Measurements from ENCODE around the gene MRPL20.
A peak's percentile ranks its signal among the peaks of the same experiment; 100 is the strongest.

The MRPL20 gene

DNA sequence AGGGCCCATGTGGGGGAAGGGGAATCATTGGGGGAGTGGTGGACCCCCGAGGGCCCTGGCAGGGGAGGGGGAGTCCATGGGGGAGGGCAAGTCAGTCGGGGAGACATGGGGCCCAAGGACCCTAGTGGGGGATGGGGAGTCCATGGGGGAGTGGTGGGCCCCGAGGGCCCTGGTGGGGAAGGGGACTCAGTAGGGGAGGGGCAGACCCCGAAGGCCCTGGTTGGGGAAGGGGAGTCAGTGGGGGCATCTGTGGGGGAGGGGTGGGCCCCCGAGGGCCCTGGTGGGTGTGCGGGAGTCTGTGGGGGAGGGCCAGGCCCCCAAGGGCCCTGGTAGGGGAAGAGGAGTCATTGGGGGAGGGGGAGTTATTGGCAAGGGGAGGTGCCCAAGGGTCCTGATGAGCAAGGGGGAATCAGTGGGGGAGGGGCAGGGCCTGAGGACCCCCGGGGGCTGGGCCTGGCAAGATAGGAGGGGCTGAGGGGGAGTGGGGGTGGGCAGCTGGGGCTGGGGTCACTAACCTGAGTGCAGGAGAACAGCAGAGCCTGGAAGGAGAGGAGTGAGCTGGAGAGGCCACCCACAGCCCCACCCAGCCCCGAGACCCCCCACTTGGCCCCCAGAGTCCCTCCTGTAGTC is 50.8 kb downstream of the MRPL20 start (continued):
- TF ChIP-seq TCF4 (CRISPR knock-in tag; IDR thresholded peaks at IDR 0.05; ENCODE audit: borderline replicate concordance) (no peak), ISL1 (CRISPR knock-in tag; IDR thresholded peaks at IDR 0.05) (no peak)

DNA sequence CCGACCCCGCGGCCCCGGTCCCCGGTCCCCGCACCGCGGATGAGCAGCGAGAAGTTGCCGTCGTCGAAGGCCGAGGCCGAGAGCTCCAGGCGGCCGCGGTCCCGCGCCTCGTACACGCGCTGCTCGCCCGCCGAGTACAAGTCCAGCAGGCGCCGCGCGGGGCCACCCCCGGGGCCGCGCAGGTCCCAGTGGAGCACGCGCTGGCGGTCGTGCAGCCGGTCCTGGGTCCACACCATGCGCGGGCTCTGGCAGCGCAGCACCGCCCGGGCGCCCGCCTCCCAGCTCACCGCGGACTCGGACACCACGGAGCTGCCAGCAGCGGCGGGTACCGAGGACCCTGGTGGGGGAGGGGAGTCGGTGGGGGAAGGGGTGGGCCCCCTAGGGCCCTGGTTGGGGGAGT is 51.7 kb downstream of the MRPL20 start:
- peak; percentile 25 for ATAC-seq
- TF ChIP-seq RARB (CRISPR knock-in tag; IDR thresholded peaks at IDR 0.05) (no peak), OSR1 (CRISPR knock-in tag; IDR thresholded peaks at IDR 0.05) (no peak), SNAI2 (CRISPR knock-in tag; IDR thresholded peaks at IDR 0.05) (0 out of 2 replicates have a peak, but pooled peaks have one; percentile 57)
- TF ChIP-seq, protein P1, sequence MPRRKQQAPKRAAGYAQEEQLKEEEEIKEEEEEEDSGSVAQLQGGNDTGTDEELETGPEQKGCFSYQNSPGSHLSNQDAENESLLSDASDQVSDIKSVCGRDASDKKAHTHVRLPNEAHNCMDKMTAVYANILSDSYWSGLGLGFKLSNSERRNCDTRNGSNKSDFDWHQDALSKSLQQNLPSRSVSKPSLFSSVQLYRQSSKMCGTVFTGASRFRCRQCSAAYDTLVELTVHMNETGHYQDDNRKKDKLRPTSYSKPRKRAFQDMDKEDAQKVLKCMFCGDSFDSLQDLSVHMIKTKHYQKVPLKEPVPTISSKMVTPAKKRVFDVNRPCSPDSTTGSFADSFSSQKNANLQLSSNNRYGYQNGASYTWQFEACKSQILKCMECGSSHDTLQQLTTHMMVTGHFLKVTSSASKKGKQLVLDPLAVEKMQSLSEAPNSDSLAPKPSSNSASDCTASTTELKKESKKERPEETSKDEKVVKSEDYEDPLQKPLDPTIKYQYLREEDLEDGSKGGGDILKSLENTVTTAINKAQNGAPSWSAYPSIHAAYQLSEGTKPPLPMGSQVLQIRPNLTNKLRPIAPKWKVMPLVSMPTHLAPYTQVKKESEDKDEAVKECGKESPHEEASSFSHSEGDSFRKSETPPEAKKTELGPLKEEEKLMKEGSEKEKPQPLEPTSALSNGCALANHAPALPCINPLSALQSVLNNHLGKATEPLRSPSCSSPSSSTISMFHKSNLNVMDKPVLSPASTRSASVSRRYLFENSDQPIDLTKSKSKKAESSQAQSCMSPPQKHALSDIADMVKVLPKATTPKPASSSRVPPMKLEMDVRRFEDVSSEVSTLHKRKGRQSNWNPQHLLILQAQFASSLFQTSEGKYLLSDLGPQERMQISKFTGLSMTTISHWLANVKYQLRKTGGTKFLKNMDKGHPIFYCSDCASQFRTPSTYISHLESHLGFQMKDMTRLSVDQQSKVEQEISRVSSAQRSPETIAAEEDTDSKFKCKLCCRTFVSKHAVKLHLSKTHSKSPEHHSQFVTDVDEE (CRISPR knock-in tag; IDR thresholded peaks at IDR 0.05): no peak

DNA sequence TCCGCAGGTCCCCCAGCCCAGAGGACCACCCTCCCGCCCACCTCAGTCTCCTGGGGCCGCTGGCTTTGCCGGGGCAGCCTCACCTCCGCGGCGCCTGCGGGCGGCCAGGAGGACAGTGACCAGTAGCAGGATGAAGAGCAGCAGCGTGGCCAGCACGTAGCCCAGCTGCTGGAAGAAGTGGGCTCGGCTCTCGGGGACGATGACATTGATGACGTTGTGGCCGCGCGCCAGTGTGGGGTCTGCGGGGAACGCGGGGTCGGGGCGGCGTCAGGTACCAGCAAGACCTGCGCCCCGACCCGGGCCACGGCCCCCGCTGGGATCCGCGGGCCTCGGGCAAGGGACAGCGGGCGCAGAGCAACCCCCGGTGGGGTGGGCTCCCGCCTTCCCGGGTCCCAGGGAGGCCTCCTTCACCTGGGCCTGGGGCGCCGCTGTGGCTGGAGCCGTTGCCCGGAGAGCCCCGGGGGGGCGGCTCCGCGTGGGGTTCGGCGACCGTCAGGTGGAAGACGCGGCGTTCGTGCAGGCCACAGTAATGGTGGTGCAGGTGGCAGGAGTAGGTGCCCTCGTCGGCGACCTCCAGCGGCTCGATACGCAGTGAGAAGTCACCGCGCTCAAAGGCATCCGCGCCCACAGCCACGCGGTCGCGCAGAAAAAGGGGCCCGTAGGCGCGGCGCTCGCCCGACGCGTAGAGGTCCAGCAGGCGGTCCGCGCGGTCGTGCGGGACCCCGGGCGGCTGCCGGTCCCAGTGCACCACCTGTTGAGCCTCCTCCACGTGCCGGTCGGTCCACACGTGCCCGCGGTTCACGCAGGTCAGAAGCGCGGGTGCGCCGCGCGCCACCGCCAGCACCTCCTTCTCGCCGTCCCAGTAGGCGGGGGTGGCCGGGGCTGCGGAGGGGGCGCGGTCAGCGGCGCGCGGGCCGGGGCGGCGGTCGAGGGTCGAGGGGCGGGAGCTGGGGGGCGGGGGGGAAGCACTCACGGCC is 52.5 kb downstream of the MRPL20 start:
- ATAC-seq: peak; percentile 6; the same call in 1 of the 3 replicates
- no peak for TF ChIP-seq ZFP30 (CRISPR knock-in tag; IDR thresholded peaks at IDR 0.05)
- TF ChIP-seq ZNF565 (CRISPR knock-in tag; conservative IDR thresholded peaks at IDR 0.05; ENCODE audit: low read depth): no peak
- TF ChIP-seq TOX (CRISPR knock-in tag; IDR thresholded peaks at IDR 0.05; ENCODE audit: borderline replicate concordance): no peak
- no peak for TF ChIP-seq ZNF8 (CRISPR knock-in tag; IDR thresholded peaks at IDR 0.05)
- TF ChIP-seq GLIS3 (CRISPR knock-in tag; IDR thresholded peaks at IDR 0.05): no peak
- TF ChIP-seq, protein P2, sequence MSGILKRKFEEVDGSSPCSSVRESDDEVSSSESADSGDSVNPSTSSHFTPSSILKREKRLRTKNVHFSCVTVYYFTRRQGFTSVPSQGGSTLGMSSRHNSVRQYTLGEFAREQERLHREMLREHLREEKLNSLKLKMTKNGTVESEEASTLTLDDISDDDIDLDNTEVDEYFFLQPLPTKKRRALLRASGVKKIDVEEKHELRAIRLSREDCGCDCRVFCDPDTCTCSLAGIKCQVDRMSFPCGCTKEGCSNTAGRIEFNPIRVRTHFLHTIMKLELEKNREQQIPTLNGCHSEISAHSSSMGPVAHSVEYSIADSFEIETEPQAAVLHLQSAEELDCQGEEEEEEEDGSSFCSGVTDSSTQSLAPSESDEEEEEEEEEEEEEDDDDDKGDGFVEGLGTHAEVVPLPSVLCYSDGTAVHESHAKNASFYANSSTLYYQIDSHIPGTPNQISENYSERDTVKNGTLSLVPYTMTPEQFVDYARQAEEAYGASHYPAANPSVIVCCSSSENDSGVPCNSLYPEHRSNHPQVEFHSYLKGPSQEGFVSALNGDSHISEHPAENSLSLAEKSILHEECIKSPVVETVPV (CRISPR knock-in tag; IDR thresholded peaks at IDR 0.05): no peak
- no peak for TF ChIP-seq BACH2 (CRISPR knock-in tag; IDR thresholded peaks at IDR 0.05; ENCODE audit: borderline replicate concordance)
- no peak for TF ChIP-seq RARB (CRISPR knock-in tag; IDR thresholded peaks at IDR 0.05)
- TF ChIP-seq ZNF70 (CRISPR knock-in tag; IDR thresholded peaks at IDR 0.05): no peak
- TF ChIP-seq ESRRG (CRISPR knock-in tag; IDR thresholded peaks at IDR 0.05): no peak
- no peak for TF ChIP-seq CSDC2 (CRISPR knock-in tag; IDR thresholded peaks at IDR 0.05)
- TF ChIP-seq ARNTL (CRISPR knock-in tag; IDR thresholded peaks at IDR 0.05; ENCODE audit: borderline replicate concordance, low read depth): no peak
- TF ChIP-seq OSR1 (CRISPR knock-in tag; IDR thresholded peaks at IDR 0.05): no peak
- TF ChIP-seq SNAI2 (CRISPR knock-in tag; IDR thresholded peaks at IDR 0.05): no peak
- TF ChIP-seq, protein P1 (CRISPR knock-in tag; IDR thresholded peaks at IDR 0.05): no peak
- no peak for TF ChIP-seq PPARA (CRISPR knock-in tag; IDR thresholded peaks at IDR 0.05; ENCODE audit: borderline replicate concordance)
- TF ChIP-seq, protein P3, sequence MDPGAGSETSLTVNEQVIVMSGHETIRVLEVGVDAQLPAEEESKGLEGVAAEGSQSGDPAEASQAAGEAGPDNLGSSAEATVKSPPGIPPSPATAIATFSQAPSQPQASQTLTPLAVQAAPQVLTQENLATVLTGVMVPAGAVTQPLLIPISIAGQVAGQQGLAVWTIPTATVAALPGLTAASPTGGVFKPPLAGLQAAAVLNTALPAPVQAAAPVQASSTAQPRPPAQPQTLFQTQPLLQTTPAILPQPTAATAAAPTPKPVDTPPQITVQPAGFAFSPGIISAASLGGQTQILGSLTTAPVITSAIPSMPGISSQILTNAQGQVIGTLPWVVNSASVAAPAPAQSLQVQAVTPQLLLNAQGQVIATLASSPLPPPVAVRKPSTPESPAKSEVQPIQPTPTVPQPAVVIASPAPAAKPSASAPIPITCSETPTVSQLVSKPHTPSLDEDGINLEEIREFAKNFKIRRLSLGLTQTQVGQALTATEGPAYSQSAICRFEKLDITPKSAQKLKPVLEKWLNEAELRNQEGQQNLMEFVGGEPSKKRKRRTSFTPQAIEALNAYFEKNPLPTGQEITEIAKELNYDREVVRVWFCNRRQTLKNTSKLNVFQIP (CRISPR knock-in tag; IDR thresholded peaks at IDR 0.05; ENCODE audit: borderline replicate concordance, low read depth): no peak
- TF ChIP-seq ISL1 (CRISPR knock-in tag; IDR thresholded peaks at IDR 0.05): no peak

Data from SK-N-SH treated with all-trans-retinoic acid at 6 μM for 48 hours (cell line).